K562 (cell line): ENCODE measurements around the gene SIRT7. TPM values are rescaled to one million over a fixed set of nuclear protein-coding genes. Genes with fewer than 3 reads are reported as not detected.

ENCODE experiments used
- AFF4 ChIP-seq: sonication (generic); formaldehyde crosslinking; IDR thresholded peaks from 2 replicates; pipeline ENCODE4 v1.8.0; 2023; ENCODE audit warnings: mild to moderate bottlenecking, missing genetic modification reagents
- CHD2 ChIP-seq: IDR thresholded peaks from 2 replicates; pipeline ENCODE4 v1.6.1; 2011; ENCODE audit warnings: low read depth, low read length
- E4F1 ChIP-seq: fragments of 250-450 bp; sonication (Bioruptor Pico); IDR thresholded peaks from 2 replicates; pipeline ENCODE4 v1.5.0; 2021; ENCODE audit warnings: mild to moderate bottlenecking, borderline replicate concordance
- HNRNPH1 ChIP-seq: fragments of 200-400 bp; formaldehyde crosslinking; optimal IDR thresholded peaks from 2 replicates; pipeline ENCODE3; 2017; ENCODE audit warnings: low read depth, mild to moderate bottlenecking, low read length, moderate library complexity
- RERE ChIP-seq: sonication (generic); formaldehyde crosslinking; IDR thresholded peaks from 2 replicates; pipeline ENCODE4 v1.8.0; 2023; ENCODE audit warnings: missing genetic modification reagents, mild to moderate bottlenecking, borderline replicate concordance
- RFX5 ChIP-seq: IDR thresholded peaks from 2 replicates; pipeline ENCODE4 v1.6.1; 2011; ENCODE audit warnings: low read depth, mild to moderate bottlenecking, improper control_type of control experiment, low read length
- SIN3A ChIP-seq, 2 experiments: fragments of 150-350 bp in 1 of 2; IDR thresholded peaks; 2 replicates each; pipeline ENCODE4 v1.6.1; 2011 to 2016; ENCODE audit warnings: borderline replicate concordance in 2 of 2, low read depth in 2 of 2, low read length in 2 of 2, mild to moderate bottlenecking in 2 of 2, moderate library complexity in 2 of 2; ENCODE audit not compliant: control insufficient read depth in 1 of 2
- SRSF9 ChIP-seq: fragments of 200-400 bp; formaldehyde crosslinking; IDR thresholded peaks from 2 replicates; pipeline ENCODE4 v1.6.1; 2017; ENCODE audit warnings: low read depth, low read length, borderline replicate concordance
- TFAP4 ChIP-seq: sonication (generic); formaldehyde crosslinking; IDR thresholded peaks from 2 replicates; pipeline ENCODE4 v1.8.0; 2022; ENCODE audit warnings: missing genetic modification reagents, mild to moderate bottlenecking, moderate library complexity, borderline replicate concordance
- ZNF77 ChIP-seq: fragments of 250-450 bp; sonication (Bioruptor Pico); IDR thresholded peaks from 2 replicates; pipeline ENCODE4 v1.5.0; 2020
- polyA plus RNA-seq, 8 experiments: library from polyadenylated mRNA; depleted of rRNA in 4 of 8; stranded (reverse) in 5 of 8; unstranded in 3 of 8; fragments of >200 nt; fragmentation: Nextera tagmentation in 2 of 8; fragmentation: Illumina TruSeq in 1 of 8; extraction: Ambion mirVana in 2 of 8; extraction: Trizol in 1 of 8; gene quantifications; 2 replicates each; pipeline versions ENCODE4 v1.2.1 to v1.2.3, GENCODE V29; 2011 to 2014; ENCODE audit warnings: inconsistent platforms in 1 of 8, missing spikeins in 1 of 8
- total RNA-seq, 7 experiments: library from RNA; depleted of rRNA in 6 of 7; stranded (reverse); fragments of >200 nt in 6 of 7; fragmentation: Illumina TruSeq in 2 of 7; extraction: Trizol in 2 of 7; gene quantifications; 2 replicates each; pipeline versions ENCODE4 v1.2.1 to v1.2.3, GENCODE V29; 2011 to 2021; ENCODE audit warnings: low replicate concordance in 1 of 7

The SIRT7 gene
- total and polyA plus RNA-seq, 9 of the 15 experiments (the other 6 are each of a cell fraction or from before 2014, with no cell fraction given) = 1.6 to 54.8 (median 20.3) TPM

- 0 out of 4 replicates have a peak, but pooled peaks of 1 of the 2 experiments have one; percentile 2 for TF ChIP-seq SIN3A (IDR thresholded peaks at IDR 0.05; ENCODE audit: borderline replicate concordance in 2 of 2, control insufficient read depth in 1 of 2, low read depth in 2 of 2, low read length in 2 of 2)
- TF ChIP-seq ZNF77 (CRISPR knock-in tag) = peak; percentile 56; the same call in 1 of the 2 replicates
- TF ChIP-seq AFF4 (CRISPR knock-in tag) = 0 out of 2 replicates have a peak, but pooled peaks have one; percentile 37
- TF ChIP-seq E4F1 (CRISPR knock-in tag) = peak; percentile 75
- no peak for TF ChIP-seq HNRNPH1
- TF ChIP-seq RFX5 = no peak
- TF ChIP-seq CHD2 = 0 out of 2 replicates have a peak, but pooled peaks have one; percentile 14
- peak; percentile 60 for TF ChIP-seq TFAP4 (CRISPR knock-in tag)
- TF ChIP-seq SRSF9 = no peak
- TF ChIP-seq RERE (CRISPR knock-in tag) = no peak
Measured at GRCh38 chr17:81867170-81867990, 50.6 kb downstream of the SIRT7 start (continued).
